GM21825 (cell line): ENCODE data around the gene DNAJC10.

Source experiments
- ATAC-seq: cut with Tn5 transposase; IDR thresholded peaks from one replicate; pipeline ENCODE4 v1.9.1; 2021; ENCODE audit warnings: mild to moderate bottlenecking, moderate library complexity; ENCODE audit not compliant: unreplicated experiment

The DNAJC10 gene

DNA sequence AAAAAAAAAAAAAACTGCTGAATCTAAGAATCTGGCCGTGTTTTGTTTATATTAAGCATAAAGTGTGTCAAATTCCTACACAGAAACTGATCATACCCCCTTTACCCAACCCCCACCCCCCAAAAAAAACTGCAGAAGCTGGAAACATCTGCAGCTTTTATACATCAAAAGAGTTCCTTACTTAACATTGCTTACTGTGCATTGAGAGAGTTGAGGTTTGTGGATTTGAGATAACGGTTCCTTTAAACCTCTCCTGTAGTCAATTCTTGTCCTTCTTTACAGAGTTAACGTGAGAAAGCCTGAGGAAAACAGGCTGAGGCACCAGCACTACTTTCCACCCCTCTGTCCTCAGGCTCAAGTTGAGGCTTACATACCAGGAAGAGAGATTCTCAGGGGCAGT lies 115.9 kb downstream of the DNAJC10 start:
- ATAC-seq = no peak

DNA sequence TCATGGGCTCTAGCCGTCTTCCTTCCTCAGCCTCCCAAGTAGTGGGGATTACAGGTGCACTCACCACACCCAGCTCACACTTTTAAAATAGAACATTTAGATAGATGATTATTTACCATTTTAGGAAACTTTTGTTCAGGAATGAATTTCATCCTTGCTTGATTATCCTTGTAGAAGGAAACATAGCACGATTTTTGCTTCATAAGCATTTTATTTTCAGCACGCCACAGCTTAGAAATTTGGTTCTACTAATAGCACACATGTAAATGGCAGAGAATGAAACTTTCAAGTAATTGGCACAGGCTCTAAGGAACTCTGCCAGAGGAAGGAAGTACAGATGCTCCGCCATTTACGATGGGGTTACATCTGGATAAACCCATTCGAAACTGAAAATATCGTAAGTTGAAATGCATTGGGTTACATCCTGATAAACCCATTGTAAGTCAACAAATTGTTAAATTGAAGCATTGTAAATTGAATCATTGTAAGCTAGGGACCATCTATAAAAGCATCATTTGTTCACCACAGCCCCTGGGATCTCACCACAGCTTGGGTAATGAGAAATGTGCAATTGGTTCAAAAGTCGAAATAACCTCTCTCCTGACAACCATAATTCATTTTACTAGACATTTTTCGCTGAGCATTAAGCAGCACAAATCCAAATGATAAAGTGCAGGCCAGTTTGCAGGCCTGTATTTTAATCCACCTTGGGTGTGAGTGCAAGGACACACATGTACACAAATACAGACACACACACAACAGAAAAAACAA lies 117.2 kb downstream of the DNAJC10 start:
- no peak for ATAC-seq

DNA sequence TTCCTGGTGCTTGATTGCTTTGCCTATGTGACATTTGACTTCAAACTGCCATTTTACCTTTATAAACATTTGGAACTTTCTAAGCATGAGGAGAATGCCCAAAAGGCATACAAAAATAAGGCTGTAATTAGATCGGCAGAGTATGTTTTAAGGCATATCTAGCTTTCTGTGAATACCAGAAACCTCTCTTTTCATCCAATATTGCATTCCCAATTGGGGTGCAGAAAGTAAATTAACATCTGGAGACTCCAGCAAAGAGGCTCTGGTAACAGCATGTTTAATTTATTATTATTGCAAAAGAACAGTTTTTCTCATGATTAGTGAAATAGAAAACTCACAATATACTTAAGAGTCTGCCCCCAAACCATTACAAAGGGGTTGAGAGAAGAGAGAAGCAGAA lies 118.2 kb downstream of the DNAJC10 start:
- no peak for ATAC-seq

DNA sequence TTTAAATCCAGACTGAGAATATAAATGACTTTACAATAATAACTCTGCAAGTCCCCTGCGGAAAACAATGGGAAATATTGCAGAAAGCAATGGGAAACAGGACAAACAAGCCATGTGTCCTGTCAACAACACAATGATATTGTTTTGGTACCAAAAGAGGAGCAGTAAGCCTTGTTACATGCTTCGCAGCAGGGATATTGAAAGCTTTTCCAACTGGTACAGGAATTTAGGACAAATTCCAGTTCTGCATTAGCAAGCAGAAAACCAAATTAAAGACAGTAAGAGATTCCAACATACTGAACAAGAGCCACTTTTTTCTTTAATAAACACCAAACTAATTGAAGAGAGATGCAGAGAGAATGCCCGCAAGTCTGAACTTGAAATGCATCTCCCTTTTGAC lies 120.4 kb downstream of the DNAJC10 start:
- no peak for ATAC-seq
